Hematopoietic multipotent progenitor cell treated with erythropoietin and hydrocortisone succinate and interleukin-3 and kit ligand, for 6 days (in vitro differentiated cells): ENCODE measurements around the gene NOD2.

Experiments used
- DNase-seq: peaks from one replicate; pipeline ENCODE4 v3.0.0-alpha.2; 2015

Gene NOD2

GRCh38 chr16:50671644-50672260 is 21.7 kb upstream of the NOD2 start:
- peak; percentile 72 for DNase-seq

- DNase-seq: no peak
Observed at GRCh38 chr16:50673496-50674275, 19.7 kb upstream of the NOD2 start.

DNA sequence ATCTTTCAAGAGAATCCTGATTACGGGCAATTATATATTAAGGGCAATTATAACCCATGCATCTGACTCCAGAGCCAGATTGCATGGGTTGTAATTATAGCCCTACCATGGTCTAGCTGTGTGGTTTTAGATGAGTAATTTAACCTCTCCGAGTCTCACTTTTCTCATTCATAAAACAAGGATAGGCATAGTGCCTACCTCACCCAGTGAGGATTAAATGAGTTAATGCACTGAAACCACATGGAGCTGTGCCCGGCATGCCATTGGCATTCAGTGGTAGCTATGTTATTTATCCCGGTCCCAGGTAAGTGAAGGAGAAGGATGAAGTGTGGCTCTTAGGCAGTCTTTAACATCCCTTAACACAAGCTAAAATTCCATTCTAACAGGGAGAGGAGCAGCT is 18.6 kb upstream of the NOD2 start:
- no peak for DNase-seq

DNA sequence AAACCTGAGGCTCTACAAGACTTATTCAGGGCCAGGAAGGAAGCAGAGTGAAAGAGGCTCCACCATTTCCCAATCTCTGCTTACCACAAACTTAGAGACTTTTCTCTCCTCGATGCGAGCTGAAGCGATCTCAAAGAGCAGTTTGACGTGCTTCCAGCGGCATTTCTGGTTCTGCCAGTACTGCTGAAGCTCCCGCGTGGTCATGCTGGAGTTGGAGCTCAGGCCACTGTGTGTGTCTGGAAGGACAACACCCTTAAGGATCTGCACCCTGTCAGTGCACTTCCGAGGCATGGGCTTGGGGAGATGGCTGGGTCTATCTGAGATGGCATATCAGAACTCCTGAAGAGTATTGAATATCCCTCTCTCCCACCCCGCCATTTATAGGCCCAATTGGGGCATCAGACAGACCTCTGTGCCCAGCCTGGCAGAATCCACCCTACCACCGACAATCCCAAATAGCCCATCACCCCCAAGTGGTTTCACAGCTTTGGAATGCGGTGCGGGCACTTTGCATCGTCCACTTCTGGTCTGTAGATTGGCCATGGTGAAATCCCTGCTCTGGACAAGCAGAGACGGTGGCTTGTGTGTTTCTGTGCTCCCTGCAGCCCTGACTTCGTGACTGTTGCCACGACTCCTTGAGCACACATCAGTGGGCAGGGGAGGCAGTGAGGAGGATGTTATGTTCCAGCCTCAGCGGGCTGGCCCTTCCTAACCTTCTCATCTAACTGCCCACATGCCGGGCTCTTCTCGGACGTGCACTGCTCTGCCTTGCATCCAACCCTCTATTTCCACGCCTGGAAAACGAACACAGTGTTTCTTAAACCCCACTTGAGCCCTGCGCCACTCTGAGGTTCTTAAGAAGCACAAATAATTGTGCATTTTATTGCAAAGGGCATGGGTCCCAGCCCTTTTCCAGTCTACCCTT is 17.5 kb upstream of the NOD2 start:
- DNase-seq: no peak

DNA sequence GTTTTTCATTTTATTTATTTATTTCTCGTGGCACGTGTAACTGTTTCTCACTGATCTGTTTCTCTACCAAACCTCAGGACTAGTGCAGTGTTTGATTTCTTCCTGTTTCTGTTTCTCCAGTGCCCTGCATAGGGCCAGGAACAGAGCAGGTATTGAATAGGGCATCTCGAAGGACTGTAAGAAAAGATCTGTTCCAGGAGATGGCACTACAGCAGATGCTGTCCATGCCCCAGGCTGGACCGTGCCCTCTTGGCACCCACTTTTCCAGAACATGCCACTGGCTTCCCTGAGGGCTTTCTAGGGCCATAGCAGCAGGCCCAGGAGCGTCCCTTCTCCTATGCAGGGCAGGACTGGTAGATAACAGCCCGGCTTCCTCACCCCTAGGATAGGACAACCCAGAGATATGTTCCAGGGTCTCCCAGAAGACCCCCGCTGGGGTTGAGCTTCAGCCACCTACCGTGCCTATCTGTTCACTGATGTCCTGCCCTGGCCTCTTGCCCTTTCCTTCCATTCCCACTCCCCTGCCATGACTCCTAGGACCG is 16.7 kb upstream of the NOD2 start:
- DNase-seq: no peak

GRCh38 chr16:50677351-50677750 is 16.1 kb upstream of the NOD2 start:
- no peak for DNase-seq

DNA sequence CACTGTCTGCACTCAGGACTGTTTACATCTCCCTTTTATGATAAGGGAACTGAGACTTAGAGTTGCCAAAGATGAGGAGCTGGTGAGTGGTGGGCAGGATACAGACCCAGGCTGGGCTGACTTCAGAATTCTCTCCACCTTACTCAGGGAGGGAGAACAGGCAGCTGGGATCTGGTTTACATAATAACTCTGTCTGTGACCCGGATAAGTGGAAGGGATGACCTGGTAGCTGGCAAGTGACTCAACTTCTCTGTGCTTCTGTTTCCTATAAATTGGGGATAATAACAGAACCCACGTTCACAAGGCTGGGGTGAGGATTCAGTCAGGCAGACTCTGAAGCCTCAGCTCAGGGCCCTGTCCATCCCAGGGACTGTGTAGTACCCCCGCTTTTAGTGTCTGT is 14.9 kb upstream of the NOD2 start:
- no peak for DNase-seq

GRCh38 chr16:50679266-50679665 is 14.1 kb upstream of the NOD2 start:
- DNase-seq: no peak

DNA sequence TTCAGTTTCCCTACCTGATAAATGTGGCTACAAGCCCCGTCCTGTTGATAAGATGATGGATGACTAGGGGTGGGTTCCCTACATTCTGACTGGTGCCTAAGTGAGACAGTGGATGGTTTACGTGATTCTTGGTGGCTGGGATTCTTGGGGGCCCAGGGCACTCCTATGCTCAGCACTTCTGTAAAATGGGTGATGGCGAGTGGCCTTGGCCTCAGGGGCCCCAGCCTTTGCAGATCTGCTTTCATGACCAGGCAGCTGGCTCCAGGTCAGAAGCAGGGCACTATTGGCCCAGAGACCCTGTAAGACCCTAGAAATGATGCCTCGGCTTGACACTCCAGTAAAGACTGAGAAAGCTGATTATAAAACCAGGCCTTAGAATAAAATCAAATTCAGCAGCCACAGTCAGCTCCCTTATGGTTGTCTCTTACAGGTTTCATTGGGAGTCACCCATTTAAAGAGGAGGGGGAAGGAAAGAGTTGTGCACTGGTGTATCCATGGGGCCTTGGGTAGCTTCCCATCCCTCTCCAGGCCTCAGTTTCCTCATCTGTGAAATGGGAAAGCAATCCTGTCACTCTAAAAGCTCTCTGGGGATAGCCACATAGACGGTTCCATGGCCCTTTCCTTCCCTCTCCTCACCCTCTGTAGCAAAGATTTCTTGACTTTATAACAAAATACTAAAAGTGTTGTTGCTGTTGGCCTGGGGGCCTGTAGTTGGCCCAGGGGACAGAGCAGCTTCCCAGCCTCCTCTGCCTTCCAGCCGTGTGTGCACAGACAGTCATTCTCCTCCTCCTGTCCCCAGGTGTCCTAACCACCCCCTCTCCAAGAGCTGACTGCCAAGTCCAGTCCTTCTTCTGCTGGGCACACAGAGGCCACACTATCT is 13.5 kb upstream of the NOD2 start:
- DNase-seq: no peak

GRCh38 chr16:50680556-50680893 is 12.9 kb upstream of the NOD2 start:
- no peak for DNase-seq

DNA sequence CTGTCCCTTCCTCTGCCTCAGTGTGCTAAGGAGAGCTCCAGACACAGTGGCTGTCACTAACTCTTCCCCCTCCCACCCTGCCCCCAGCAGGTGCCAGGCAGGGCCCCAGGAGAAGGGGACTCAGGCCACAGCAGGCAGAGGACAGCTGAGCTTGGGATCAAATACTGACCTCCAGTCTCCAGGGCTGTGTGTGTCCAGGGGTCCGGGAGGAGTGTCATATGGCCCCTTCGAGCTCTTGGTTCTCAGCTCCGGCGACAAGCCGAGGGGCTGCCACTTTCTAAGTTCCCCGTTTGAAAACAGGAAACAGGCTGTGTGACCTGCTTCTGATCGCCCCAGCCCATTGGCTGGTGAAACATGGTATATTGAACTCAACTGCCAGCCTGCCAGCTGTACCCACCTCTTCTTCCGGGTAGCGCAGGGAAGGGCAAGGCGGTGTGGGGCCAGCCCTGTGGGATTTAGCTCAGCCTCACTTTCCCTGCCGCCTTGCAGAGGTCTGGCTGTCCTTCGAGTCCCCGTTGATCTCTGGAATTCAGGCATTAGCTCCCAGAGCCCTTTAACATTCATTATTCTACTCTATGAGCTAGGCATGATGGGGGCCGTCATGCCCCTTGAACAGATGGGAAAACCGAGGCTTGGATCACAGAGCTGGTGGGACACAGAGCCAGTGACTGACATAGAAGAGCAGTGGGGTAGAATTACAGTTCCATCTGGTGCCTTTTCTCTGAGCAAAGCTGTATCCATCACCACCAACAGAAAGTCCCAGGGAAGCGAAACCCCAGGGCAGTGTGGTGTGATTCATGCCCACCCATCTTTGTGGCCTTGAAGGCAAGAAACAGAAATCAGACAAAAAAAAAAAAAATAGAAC is 12.2 kb upstream of the NOD2 start, which contains the start of gene SNX20:
SNX20 (minus strand) TSS at position 292 of the 865 bp plus-strand sequence. CDS start 3,786 bp downstream, outside the sequence.
- DNase-seq: peak; percentile 86

DNA sequence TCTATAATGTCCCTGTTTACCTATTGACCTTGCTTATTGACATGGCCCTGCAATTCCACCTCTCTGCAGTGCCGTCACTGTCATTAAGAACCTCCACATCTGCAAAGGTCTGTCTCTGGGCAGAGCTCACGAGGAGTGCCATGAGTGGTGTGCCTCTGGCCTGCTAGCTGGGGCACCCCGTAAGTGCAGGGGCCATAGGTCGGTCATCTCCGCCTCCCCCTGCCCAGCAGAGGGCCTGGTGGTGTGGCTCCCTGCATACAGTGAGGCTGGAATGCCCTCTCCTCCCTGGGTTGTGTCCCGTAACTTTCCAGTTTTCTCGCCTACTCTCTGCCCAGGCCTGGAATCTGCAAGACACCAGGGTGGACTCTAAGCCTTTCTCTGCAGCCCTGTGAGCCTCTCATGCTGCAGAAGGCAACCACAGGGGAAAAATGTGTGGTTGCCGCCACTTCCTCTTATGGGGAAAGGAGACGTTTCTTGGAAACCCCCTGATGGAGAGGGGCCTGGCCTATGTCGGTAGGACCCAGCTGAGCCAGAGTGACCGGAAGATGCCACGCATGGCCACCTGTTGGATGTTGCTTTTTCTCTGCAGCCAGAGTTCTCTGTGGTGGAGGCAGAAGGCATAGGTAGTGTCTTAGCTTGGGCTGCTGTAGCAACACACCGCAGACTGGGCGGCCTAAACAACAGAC is 9.6 kb upstream of the NOD2 start:
- DNase-seq: peak; percentile 82

GRCh38 chr16:50684823-50685461 is 8.5 kb upstream of the NOD2 start:
- peak; percentile 50 for DNase-seq

- DNase-seq: peak; percentile 71
Observed at GRCh38 chr16:50685462-50686063, 7.8 kb upstream of the NOD2 start.

GRCh38 chr16:50688083-50688482 is 5.3 kb upstream of the NOD2 start:
- DNase-seq: no peak

- DNase-seq: no peak
Observed at GRCh38 chr16:50688867-50689266, 4.5 kb upstream of the NOD2 start.

- DNase-seq: no peak
Observed at GRCh38 chr16:50690177-50690576, 3.2 kb upstream of the NOD2 start.

DNA sequence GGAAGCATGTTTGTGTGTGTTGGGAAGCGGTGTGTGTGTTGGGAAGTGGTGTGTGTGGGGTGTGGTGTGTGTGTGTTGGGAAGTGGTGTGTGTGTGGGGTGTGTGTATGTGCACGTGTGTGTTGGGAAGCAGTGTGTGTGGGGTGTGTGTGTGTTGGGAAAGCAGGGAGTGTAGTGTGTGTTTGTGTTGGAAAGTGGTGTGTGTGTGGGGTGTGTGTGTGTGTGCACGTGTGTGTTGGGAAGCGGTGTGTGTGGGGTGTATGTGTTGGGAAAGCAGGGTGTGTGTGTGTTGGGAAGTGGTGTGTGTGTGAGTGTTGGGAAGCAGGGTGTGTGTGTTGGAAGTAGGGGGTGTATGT is 785 bp upstream of the NOD2 start:
- DNase-seq: no peak

GRCh38 chr16:50694206-50694605 is 800 bp downstream of the NOD2 start:
- no peak for DNase-seq
